Activated naive CD8-positive, alpha-beta T cell treated with anti-CD3 and anti-CD28 coated beads for 36 hours (primary cell): ENCODE measurements around the gene PRKCI. TPM values are rescaled to one million over a fixed set of nuclear protein-coding genes. Genes with fewer than 3 reads are reported as not detected.
"Not testable (repeated sequence)": the region's sequence is repeated elsewhere in the genome, so short reads cannot be mapped to it uniquely, and the experiment has no call there.

ENCODE experiments used
- DNase-seq: peaks from one replicate; pipeline ENCODE4 v3.0.0; 2021
- H3K27ac Mint-ChIP-seq: one replicate; pipeline ENCODE4 v1.8.0; 2022; ENCODE audit warnings: mild to moderate bottlenecking, moderate library complexity, mixed read lengths
- H3K27me3 Mint-ChIP-seq: one replicate; pipeline ENCODE4 v1.8.0; 2022; ENCODE audit warnings: mild to moderate bottlenecking, mixed read lengths
- H3K36me3 Mint-ChIP-seq: one replicate; pipeline ENCODE4 v1.8.0; 2021; ENCODE audit warnings: mild to moderate bottlenecking, mixed read lengths
- H3K4me1 Mint-ChIP-seq: one replicate; pipeline ENCODE4 v1.8.0; 2021; ENCODE audit warnings: mixed read lengths
- H3K4me3 Mint-ChIP-seq: one replicate; pipeline ENCODE4 v1.8.0; 2022; ENCODE audit warnings: mild to moderate bottlenecking, moderate library complexity, mixed read lengths
- H3K9me3 Mint-ChIP-seq: one replicate; pipeline ENCODE4 v1.8.0; 2022; ENCODE audit warnings: mixed read lengths
- total RNA-seq, 2 experiments: library from RNA; stranded (reverse); gene quantifications; one replicate each; pipeline ENCODE4 v1.2.3, GENCODE V29; 2021

PRKCI gene
- total RNA-seq, 2 experiments from 2014 or later: 19.3 to 22.8 TPM

- Mint-ChIP-seq H3K27ac (no peak overlapping the region), H3K36me3 (peaks cover 5% of the 10 kb centered on the region), H3K4me3 (no peak overlapping the region), H3K4me1 (no peaks in the 10 kb centered on the region), H3K9me3 (no peaks in the 10 kb centered on the region), H3K27me3 (no peaks in the 10 kb centered on the region)
- no peak for DNase-seq
These were observed 79.2 kb downstream of the PRKCI start for GRCh38 chr3:170301405-170301804.

DNA sequence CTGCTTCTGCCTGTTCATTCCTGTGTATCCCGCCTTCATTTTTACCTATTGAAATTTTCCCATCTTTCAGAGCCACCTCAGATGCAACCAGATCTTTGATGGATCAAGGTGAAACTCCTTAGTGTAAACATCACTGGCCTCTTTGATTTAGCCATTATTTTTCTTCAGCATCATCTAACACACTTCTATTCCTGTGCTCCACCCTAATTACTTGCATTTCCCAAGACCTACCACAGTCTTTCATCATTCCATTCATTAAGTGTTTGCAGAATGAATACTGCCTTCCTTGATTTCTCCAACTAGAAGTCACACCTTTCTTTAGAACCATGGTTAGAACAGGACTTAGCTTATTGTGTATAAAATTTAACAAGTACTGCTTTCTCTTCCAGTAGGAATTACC, 79.8 kb downstream of the PRKCI start:
- no peak for DNase-seq
- Mint-ChIP-seq H3K4me1 (no peaks in the 10 kb centered on the region), H3K27me3 (no peaks in the 10 kb centered on the region), H3K9me3 (no peaks in the 10 kb centered on the region), H3K4me3 (no peak overlapping the region), H3K36me3 (peaks cover 5% of the 10 kb centered on the region), H3K27ac (no peak overlapping the region)

- Mint-ChIP-seq H3K27me3 (no peaks in the 10 kb centered on the region), H3K9me3 (no peaks in the 10 kb centered on the region), H3K4me3 (no peak overlapping the region), H3K27ac (no peak overlapping the region), H3K4me1 (no peaks in the 10 kb centered on the region), H3K36me3 (no peaks in the 10 kb centered on the region)
- no peak for DNase-seq
These were observed 83.8 kb downstream of the PRKCI start for GRCh38 chr3:170306015-170306414.

DNA sequence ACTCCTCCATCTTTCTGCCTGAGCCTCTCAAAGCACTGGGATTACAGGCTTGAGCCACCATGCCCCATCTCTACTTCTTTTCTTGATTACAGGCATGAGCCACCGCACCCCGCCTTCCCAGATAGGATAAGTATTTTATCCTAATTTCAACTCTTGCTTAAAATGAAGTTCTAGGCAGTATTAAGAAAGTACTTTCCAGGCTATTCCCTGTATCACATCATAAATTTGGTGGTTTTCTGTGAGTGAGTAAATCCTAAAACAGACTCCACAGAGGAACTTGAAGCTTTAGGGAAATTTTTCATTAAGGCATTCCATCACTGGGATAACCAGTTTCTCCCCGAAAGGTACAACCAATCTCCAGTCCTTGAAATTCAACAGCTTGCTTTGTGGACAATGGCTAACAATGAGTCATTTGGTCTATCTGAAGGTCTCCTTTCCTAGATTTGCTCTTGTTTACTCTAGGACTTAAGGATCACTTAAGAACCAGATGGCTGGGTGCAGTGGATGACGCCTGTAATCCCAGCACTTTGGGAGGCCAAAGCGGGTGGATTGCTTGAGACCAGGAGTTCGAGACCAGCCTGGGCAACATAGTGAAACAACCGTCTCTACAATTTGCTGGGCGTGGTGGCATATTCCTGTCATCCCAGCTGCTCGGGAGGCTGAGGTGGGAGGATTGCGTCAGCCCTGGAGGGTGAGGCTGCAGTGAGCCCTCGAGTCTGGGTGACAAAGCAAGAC, 85.6 kb downstream of the PRKCI start:
- Mint-ChIP-seq H3K36me3 (no peaks in the 10 kb centered on the region), H3K27me3 (no peaks in the 10 kb centered on the region), H3K27ac (no peak overlapping the region), H3K9me3 (no peaks in the 10 kb centered on the region), H3K4me1 (no peaks in the 10 kb centered on the region), H3K4me3 (no peak overlapping the region)
- DNase-seq: no peak

DNA sequence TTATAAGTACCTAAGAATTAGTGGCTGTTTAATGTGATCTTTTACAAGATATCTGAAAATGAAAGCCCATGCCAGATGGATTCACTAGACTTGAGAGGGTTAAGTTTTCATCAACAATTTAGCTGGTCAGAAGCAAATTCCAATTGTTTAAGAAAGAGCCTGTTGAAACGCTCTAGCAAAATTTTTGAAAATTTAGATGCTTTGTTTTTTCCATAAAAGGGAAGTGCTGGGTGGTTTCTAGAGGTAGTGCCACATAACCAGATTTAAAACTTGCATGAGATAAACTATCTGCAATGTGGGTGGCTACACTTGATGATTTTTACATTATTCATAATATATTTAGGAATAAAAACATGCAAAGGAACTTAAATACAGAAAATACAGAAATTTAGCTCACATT, 86.8 kb downstream of the PRKCI start:
- no peak for DNase-seq
- H3K27ac Mint-ChIP-seq: no peak overlapping the region
- no peaks in the 10 kb centered on the region for H3K27me3 Mint-ChIP-seq
- H3K4me3 Mint-ChIP-seq: no peak overlapping the region
- H3K4me1 Mint-ChIP-seq: no peaks in the 10 kb centered on the region
- no peaks in the 10 kb centered on the region for H3K9me3 Mint-ChIP-seq
- H3K36me3 Mint-ChIP-seq: no peaks in the 10 kb centered on the region

DNA sequence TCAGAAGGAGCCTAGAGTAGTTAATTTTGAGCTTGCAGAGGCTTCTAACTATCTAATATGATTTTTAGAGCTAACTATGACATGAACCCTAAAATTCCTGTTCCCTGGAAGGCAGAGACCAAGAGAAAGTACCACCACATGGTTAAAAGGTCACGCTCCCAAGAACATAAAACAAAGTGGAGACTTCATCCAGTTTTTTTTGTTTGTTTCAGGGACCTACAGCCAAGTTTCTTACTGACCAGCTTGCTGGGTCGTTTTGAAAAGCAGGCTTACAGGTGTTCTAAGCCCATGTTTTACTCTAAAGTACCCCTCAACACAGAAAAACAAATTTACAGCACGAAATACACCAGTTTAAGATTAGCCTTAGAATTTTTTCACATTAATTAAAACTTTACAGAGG, 95.7 kb downstream of the PRKCI start:
- H3K9me3 Mint-ChIP-seq: no peaks in the 10 kb centered on the region
- H3K4me3 Mint-ChIP-seq: no peak overlapping the region
- no peak for DNase-seq
- no peaks in the 10 kb centered on the region for H3K27me3 Mint-ChIP-seq
- no peaks in the 10 kb centered on the region for H3K4me1 Mint-ChIP-seq
- H3K27ac Mint-ChIP-seq: no peak overlapping the region
- no peaks in the 10 kb centered on the region for H3K36me3 Mint-ChIP-seq

DNA sequence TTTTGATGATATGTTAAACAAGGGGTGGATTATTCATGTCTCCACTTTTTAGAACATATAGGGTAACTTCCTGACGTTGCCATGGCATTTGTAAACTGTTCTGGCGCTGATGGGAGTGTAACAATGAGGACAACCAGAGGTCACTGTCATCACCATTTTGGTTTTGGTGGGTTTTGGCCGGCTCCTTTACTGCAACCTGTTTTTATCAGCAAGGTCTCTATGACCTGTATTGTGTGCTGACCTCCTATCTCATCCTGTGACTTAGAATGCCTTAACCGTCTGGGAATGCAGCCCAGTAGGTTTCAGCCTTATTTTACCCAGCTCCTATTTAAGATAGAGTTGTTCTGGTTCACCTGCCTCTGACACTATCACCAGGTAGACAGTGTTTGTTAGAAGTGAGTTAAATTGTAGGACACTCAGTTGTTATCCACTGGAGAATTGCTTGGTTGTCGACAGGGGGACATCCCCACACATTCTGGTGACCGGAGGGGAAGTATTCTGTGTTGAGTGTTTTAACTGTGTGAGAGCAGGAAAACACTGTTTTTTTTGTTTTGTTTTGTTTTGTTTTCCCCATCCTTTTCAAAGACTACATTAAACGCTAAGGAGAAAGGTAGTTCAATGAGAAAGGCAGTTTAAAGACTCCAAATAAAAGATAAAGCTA, 98.4 kb downstream of the PRKCI start:
- no peak for DNase-seq
- no peak overlapping the region for H3K4me3 Mint-ChIP-seq
- no peaks in the 10 kb centered on the region for H3K36me3 Mint-ChIP-seq
- H3K27me3 Mint-ChIP-seq: no peaks in the 10 kb centered on the region
- no peaks in the 10 kb centered on the region for H3K4me1 Mint-ChIP-seq
- no peaks in the 10 kb centered on the region for H3K9me3 Mint-ChIP-seq
- no peak overlapping the region for H3K27ac Mint-ChIP-seq

DNA sequence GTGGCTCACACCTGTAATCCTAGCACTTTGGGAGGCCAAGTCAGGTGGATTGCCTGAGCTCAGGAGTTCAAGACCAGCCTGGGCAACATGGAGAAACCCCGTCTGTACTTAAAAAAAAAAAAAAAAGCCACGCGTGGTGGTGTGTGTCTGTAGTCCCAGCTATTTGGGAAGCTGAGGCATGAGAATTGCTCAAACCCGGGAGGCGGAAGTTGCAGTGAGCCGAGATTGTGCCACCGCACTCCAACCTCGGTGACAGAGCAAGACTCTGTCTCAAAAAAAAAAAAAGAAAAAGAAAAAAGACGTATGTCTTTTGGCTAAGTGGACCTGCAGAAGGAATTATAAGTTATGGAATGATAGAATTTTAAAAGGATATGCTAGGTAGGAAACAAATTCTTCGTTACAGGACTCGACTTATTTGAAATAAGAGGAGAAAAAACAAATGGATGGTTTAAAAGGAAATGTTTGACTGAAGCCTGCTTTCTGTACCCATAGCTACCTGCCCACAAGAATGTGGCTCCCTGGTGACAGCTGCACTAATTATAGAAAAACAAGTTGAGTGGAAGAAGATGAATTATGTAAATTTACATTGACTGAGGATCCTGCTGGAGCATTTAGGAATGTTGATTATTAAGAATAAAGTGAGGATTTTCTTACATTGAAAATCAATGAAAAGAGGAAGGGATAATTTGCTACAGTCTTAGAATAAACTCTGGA, 99.3 kb downstream of the PRKCI start:
- H3K4me3 Mint-ChIP-seq: no peak overlapping the region
- DNase-seq: no peak
- no peaks in the 10 kb centered on the region for H3K4me1 Mint-ChIP-seq
- H3K27me3 Mint-ChIP-seq: no peaks in the 10 kb centered on the region
- H3K9me3 Mint-ChIP-seq: no peaks in the 10 kb centered on the region
- no peaks in the 10 kb centered on the region for H3K36me3 Mint-ChIP-seq
- H3K27ac Mint-ChIP-seq: no peak overlapping the region

- Mint-ChIP-seq H3K36me3 (no peaks in the 10 kb centered on the region), H3K4me3 (no peak overlapping the region), H3K27me3 (no peaks in the 10 kb centered on the region), H3K4me1 (no peaks in the 10 kb centered on the region), H3K27ac (no peak overlapping the region), H3K9me3 (no peaks in the 10 kb centered on the region)
- DNase-seq: no peak
These were observed 100.5 kb downstream of the PRKCI start for GRCh38 chr3:170322566-170323269.

- DNase-seq: no peak
- Mint-ChIP-seq H3K27ac (no peak overlapping the region), H3K9me3 (no peaks in the 10 kb centered on the region), H3K4me1 (no peaks in the 10 kb centered on the region), H3K4me3 (no peak overlapping the region), H3K27me3 (no peaks in the 10 kb centered on the region), H3K36me3 (no peaks in the 10 kb centered on the region)
These were observed 101.1 kb downstream of the PRKCI start for GRCh38 chr3:170323331-170323730.

GRCh38 chr3:170324962-170325361, 102.7 kb downstream of the PRKCI start:
- Mint-ChIP-seq H3K4me1 (no peaks in the 10 kb centered on the region), H3K9me3 (no peaks in the 10 kb centered on the region), H3K4me3 (no peak overlapping the region), H3K27me3 (no peaks in the 10 kb centered on the region), H3K27ac (no peak overlapping the region), H3K36me3 (no peaks in the 10 kb centered on the region)
- DNase-seq: no peak

DNA sequence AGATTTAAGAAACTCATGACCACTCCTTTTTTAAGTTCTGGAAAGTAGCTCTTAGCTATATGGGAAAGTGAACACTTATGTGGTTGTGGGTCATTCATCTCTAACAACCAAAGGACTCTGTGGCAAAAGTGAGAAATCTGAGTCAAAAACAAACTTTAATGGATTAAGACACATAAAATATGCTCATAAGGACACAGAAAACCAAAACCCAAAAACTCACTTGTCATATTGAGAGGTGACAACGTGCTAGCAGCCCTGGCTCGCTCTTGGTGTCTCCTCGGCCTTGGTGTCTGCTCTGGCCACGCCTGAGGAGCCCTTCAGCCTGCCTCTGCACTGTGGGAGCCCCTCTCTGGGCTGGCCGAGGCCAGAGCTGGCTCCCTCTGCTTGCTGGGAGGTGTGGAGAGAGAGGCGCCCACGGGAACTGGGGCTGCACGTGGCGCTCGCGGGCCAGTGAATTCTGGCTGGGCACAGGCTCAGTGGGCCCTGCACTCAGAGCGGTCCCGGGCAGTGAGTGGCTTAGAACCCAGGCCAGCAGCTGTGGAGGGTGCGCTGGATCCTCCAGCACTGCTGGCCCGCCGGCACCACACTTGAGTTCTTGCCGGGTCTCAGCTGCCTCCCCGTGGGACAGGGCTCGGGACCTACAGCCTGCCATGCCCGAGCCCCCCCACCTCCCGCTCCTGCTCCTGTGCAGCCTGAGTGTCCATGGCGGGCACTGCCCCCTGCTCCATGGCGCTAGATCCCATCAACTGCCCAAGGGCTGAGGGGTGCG, 105.0 kb downstream of the PRKCI start:
- no peaks in the 10 kb centered on the region for H3K9me3 Mint-ChIP-seq
- no peaks in the 10 kb centered on the region for H3K27me3 Mint-ChIP-seq
- no peak overlapping the region for H3K27ac Mint-ChIP-seq
- H3K36me3 Mint-ChIP-seq: no peaks in the 10 kb centered on the region
- H3K4me1 Mint-ChIP-seq: peaks cover 3% of the 10 kb centered on the region
- H3K4me3 Mint-ChIP-seq: no peak overlapping the region
- DNase-seq: no peak

GRCh38 chr3:170327868-170328548, 105.8 kb downstream of the PRKCI start:
- H3K36me3 Mint-ChIP-seq, H3K4me1 Mint-ChIP-seq, DNase-seq, H3K27ac Mint-ChIP-seq, H3K4me3 Mint-ChIP-seq, H3K9me3 Mint-ChIP-seq, H3K27me3 Mint-ChIP-seq: not testable (repeated sequence)

GRCh38 chr3:170330366-170330765, 108.1 kb downstream of the PRKCI start:
- Mint-ChIP-seq H3K36me3 (no peaks in the 10 kb centered on the region), H3K4me1 (peaks cover 3% of the 10 kb centered on the region), H3K4me3 (no peak overlapping the region), H3K27ac (no peak overlapping the region), H3K9me3 (no peaks in the 10 kb centered on the region), H3K27me3 (no peaks in the 10 kb centered on the region)
- DNase-seq: no peak
